Suprapubic skin (tissue), 3 donors: ENCODE measurements around the gene LRRC25.

Source experiments
- EP300 ChIP-seq: sonication (generic); formaldehyde crosslinking; IDR thresholded peaks from one replicate; pipeline ENCODE4 v1.6.1; 2017; ENCODE audit warnings: antibody characterized with exemption
- TF ChIP-seq, protein P1 (sequence below), 2 donors: fragments of 200-600 bp in 1 of 2; fragments of 450-650 bp in 1 of 2; sonication (generic) in 1 of 2; IDR thresholded peaks; one replicate each; pipeline ENCODE4 v1.5.1; 2016 to 2019; ENCODE audit warnings: antibody characterized with exemption in 2 of 2, mild to moderate bottlenecking in 1 of 2, moderate library complexity in 1 of 2

DNA sequence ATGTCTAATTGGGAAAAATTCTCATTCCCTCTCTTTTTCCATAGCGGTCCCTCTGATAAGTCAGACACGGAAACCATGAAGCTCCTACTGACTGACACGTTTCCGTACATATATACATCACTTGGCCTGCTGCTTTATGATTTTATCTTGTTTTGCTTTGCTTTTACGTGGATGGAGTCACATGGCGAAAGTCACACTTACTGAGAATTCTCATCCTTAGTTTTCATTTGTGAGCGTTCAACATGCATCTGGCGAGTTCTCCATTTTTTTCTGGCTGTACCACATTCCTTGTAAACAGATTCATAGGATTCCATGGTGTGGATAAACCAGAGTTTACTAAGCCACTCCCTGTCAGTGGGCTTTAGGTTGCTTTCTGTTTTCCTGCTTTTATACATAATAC is 35.8 kb downstream of the LRRC25 start:
- TF ChIP-seq, protein P1, sequence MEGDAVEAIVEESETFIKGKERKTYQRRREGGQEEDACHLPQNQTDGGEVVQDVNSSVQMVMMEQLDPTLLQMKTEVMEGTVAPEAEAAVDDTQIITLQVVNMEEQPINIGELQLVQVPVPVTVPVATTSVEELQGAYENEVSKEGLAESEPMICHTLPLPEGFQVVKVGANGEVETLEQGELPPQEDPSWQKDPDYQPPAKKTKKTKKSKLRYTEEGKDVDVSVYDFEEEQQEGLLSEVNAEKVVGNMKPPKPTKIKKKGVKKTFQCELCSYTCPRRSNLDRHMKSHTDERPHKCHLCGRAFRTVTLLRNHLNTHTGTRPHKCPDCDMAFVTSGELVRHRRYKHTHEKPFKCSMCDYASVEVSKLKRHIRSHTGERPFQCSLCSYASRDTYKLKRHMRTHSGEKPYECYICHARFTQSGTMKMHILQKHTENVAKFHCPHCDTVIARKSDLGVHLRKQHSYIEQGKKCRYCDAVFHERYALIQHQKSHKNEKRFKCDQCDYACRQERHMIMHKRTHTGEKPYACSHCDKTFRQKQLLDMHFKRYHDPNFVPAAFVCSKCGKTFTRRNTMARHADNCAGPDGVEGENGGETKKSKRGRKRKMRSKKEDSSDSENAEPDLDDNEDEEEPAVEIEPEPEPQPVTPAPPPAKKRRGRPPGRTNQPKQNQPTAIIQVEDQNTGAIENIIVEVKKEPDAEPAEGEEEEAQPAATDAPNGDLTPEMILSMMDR (IDR thresholded peaks at IDR 0.05), result no peak
- TF ChIP-seq EP300, result no peak
